Inferior parietal cortex (tissue), 1 donor: ENCODE measurements around the gene PHRF1.

Experiments
- DNase-seq: peaks from one replicate; pipeline ENCODE4 v3.0.0-alpha.2; 2016; ENCODE audit errors: extremely low spot score

The PHRF1 gene

GRCh38 chr11:537622-538430 lies 38.4 kb upstream of the PHRF1 start:
- no peak for DNase-seq

GRCh38 chr11:538431-539051 lies 37.7 kb upstream of the PHRF1 start:
- DNase-seq, result no peak

- no peak for DNase-seq
These were observed 36.2 kb upstream of the PHRF1 start for GRCh38 chr11:539971-540481.

DNA sequence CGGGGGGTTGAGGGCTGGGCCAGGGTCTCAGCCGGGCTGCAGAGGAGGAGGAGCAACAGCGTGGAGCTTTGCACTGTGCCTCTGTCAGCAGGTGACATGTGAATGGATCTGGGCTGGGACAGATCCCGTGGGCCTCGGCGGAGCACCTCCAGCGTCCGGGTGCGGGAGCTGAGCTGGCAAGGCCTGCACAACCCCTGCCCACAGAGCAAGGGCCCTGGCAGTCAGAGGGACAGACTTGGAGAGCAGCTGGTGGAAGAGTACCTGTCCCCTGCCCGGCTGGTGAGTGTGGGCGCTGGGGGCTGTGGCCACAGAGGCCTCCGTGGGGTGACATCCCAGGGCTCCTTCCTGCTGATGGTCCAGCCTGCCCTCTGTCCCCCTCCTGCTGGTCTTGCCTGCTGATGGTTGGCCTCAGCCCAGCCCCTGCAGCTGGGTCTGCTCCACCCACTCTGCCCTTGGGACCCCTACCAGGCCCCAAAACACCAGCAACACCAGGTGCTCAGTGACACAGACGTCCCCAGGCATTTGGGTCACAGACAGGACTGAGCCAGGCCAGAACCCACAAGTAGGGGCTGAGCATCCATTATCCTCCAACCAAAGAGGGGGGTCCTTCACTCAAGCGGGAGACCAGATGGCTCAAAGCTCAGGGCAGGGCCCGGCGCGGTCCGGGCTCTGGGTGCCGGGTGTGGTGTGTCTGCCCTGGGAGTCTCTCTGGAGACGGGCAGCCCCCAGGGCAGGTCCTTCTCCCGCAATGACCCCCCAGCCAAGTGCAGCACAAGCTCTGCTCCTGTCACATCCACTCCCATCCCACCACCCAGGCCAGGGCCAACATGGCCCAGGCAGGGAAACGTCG lies 35.5 kb upstream of the PHRF1 start:
- no peak for DNase-seq

DNA sequence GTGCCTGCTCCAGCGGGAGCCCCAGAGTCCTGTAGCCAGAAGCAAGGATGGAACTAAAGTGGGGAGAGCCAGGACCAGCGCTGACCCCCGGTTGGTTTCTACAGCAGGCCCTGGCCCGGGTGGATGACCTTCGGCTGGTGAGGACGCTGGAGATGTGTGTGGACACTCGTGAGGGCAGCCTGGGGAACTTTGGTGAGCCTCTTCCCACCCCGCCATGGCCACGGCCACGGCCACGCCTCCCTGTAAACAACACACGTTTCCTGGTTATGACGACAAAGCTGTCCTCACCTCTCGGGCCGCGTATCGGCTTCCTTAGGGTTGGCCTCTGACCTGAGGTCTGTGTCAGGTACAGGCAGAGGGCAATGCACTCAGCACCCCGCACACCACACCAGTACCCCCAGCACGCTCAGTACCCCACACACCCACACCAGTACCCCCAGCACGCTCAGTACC lies 34.8 kb upstream of the PHRF1 start:
- no peak for DNase-seq

DNA sequence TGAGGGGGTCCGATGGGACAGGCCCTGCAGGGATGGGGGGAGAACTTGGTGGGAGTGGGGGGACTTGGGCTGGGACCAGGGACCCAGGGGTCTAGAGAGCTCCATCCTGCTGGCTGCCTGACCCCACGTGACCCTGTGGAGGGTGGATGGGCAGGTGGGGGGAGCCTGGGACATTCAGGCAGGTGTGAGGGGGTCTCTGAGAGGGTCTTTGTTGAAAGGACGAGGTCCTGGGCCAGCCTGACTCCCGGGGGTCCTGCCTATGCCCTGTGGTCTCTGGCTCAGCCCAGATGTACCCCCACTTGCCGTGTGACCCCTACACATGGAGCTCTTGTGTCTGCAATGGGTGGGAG lies 31.5 kb upstream of the PHRF1 start:
- no peak for DNase-seq

DNA sequence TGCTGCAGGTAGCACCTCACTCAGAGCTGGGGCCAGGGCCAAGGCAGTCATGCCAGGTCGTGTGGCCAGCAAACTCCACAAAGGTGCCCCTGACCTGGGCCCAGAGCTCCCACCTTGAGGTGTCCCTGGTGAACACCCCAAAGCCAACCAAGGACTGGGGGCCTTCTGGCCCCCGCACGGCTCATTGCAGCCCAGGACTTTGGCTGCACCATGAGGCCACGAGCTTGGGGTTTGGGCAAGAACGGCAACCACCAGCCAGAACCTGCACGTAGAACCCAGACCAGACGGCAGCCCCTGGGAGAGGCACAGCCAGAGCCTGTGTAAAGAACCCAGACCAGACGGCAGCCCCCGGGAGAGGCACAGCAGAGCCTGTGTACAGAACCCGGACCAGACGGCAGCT lies 31.1 kb upstream of the PHRF1 start:
- DNase-seq, result no peak

GRCh38 chr11:548700-549603 lies 27.3 kb upstream of the PHRF1 start:
- no peak for DNase-seq

- DNase-seq, result no peak
These were observed 26.1 kb upstream of the PHRF1 start for GRCh38 chr11:550021-550745.

- DNase-seq, result no peak
These were observed 25.6 kb upstream of the PHRF1 start for GRCh38 chr11:550746-551085.

DNA sequence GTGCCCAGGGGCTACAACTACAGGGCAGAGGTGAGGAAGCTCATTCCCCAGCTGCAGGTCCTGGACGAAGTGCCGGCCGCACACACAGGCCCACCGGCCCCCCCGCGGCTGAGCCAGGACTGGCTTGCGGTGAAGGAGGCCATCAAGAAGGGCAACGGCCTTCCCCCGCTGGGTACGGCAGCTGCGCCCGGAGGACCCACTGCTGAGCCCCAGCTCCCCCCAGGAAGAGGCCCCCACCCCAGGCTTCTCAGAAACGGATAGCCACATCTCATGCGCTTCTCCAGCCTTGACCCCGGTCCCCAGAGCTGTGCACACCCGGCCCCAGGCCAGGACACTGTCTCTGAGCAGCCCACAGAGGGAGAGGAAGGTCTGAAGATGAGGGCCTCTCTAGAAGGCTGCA lies 25.1 kb upstream of the PHRF1 start:
- DNase-seq, result no peak

DNA sequence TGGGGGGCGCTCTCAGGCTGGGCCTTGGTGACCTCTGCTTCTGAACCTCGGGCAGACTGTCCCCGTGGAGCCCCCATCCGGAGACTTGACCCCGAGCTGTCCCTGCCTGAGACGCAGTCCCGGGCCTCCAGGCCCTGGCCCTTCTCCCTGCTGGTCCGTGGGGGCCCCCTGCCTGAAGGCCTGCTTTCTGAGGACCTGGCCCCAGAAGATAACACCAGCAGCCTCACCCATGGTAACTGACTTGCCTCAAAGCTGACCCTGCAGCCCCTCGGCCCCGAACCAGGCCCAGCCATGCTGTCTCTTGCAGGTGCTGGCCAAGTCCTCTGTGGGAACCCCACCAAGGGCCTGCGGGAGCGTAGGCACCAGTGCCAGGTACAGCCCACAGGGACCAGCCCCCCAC lies 24.7 kb upstream of the PHRF1 start:
- DNase-seq, result no peak

- no peak for DNase-seq
These were observed 22.9 kb upstream of the PHRF1 start for GRCh38 chr11:553083-553987.

GRCh38 chr11:553988-554340 lies 22.3 kb upstream of the PHRF1 start:
- no peak for DNase-seq

GRCh38 chr11:554428-555226 lies 21.6 kb upstream of the PHRF1 start:
- no peak for DNase-seq

DNA sequence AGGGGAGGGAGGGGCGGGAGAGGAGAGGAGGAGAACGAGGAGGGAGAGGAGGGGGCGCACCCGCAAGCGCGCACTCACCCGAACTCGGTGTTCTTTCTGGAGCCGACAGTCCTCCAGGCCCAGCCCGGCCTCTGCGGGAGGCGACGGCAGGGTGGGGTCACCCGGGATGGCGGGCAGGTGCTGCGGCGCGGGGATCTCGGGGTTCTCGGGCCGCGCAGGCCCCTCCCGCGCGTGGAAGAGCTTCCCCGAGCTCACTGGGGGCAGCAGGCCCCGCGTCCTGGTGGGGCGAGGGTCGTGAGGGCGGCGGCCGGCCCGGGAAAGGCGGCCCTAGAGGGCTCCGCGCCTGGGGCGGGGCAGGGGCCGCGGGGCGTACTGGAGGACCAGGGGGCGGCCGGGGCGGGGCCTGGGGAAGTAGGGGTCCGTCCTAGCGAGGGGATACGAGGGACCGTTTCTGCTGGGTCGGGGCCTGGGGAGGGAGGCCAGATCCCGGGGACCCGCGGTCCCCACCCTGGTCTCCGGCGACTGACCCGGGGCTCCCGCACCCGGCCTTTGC lies 21.0 kb upstream of the PHRF1 start:
- no peak for DNase-seq

GRCh38 chr11:555780-556661 lies 20.2 kb upstream of the PHRF1 start:
- no peak for DNase-seq
